HEK293 (cell line): ENCODE data around the gene ALG12.
A peak's percentile ranks its signal among the peaks of the same experiment; 100 is the strongest.
"Not testable (repeated sequence)": the region's sequence is repeated elsewhere in the genome, so short reads cannot be mapped to it uniquely, and the experiment has no call there.

Experiments
- CTCF ChIA-PET: fragments of 350-600 bp; formaldehyde crosslinking; extraction: SDS; loops from one replicate; lab custom pipeline; 2021; ENCODE audit warnings: antibody characterized with exemption; lab: Yijun Ruan, JAX
- POLR2A ChIA-PET: fragments of 300-600 bp; formaldehyde crosslinking; extraction: SDS; loops from one replicate; lab custom pipeline; 2020; ENCODE audit warnings: antibody characterized with exemption, inconsistent platforms; lab: Yijun Ruan, JAX
- H3K27ac ChIP-seq: fragments of 200-500 bp; sonication (Bioruptor generic); 2 replicates; pipeline ENCODE4 v1.5.1; 2014; ENCODE audit warnings: low read depth, low read length, control low read depth, inconsistent platforms; ENCODE audit errors: extremely low read depth
- H3K36me3 ChIP-seq, 2 experiments: fragments of 200-500 bp in 1 of 2; sonication (Bioruptor generic) in 1 of 2; 1 replicate in 1 of 2; 2 replicates in 1 of 2; pipeline ENCODE4 v1.5.1; 2014 to 2017; ENCODE audit warnings: inconsistent platforms in 2 of 2, low read length in 2 of 2; ENCODE audit not compliant: control insufficient read depth in 2 of 2, insufficient read depth in 1 of 2
- H3K4me1 ChIP-seq: fragments of 200-500 bp; sonication (Bioruptor generic); 2 replicates; pipeline ENCODE4 v1.5.1; 2014; ENCODE audit warnings: mild to moderate bottlenecking, low read length, inconsistent platforms; ENCODE audit not compliant: control insufficient read depth, insufficient read depth
- H3K4me3 ChIP-seq: 2 replicates; pipeline ENCODE4 v1.5.1; 2011; ENCODE audit warnings: low read depth, mild to moderate bottlenecking, control low read depth, low read length, moderate library complexity
- H3K9me3 ChIP-seq: fragments of 200-500 bp; sonication (Bioruptor generic); 2 replicates; pipeline ENCODE4 v1.5.1; 2014; ENCODE audit warnings: low read depth, low read length, inconsistent platforms; ENCODE audit not compliant: control insufficient read depth, insufficient read depth
- ZBTB8A ChIP-seq: fragments of 450-650 bp; formaldehyde crosslinking; IDR thresholded peaks from 2 replicates; pipeline ENCODE4 v1.5.1; 2016; ENCODE audit warnings: missing biosample characterization, missing genetic modification characterization
- ZNF133 ChIP-seq: fragments of 450-650 bp; formaldehyde crosslinking; IDR thresholded peaks from 2 replicates; pipeline ENCODE4 v1.5.1; 2016; ENCODE audit warnings: missing biosample characterization, missing genetic modification characterization
- ZNF571 ChIP-seq: fragments of 450-650 bp; formaldehyde crosslinking; IDR thresholded peaks from 2 replicates; pipeline ENCODE4 v1.5.0; 2017; ENCODE audit warnings: missing biosample characterization, missing genetic modification characterization
- TF ChIP-seq, protein P1 (sequence below): fragments of 450-650 bp; formaldehyde crosslinking; IDR thresholded peaks from 2 replicates; pipeline ENCODE4 v1.5.1; 2017; ENCODE audit warnings: missing biosample characterization, missing genetic modification characterization

Gene ALG12

DNA sequence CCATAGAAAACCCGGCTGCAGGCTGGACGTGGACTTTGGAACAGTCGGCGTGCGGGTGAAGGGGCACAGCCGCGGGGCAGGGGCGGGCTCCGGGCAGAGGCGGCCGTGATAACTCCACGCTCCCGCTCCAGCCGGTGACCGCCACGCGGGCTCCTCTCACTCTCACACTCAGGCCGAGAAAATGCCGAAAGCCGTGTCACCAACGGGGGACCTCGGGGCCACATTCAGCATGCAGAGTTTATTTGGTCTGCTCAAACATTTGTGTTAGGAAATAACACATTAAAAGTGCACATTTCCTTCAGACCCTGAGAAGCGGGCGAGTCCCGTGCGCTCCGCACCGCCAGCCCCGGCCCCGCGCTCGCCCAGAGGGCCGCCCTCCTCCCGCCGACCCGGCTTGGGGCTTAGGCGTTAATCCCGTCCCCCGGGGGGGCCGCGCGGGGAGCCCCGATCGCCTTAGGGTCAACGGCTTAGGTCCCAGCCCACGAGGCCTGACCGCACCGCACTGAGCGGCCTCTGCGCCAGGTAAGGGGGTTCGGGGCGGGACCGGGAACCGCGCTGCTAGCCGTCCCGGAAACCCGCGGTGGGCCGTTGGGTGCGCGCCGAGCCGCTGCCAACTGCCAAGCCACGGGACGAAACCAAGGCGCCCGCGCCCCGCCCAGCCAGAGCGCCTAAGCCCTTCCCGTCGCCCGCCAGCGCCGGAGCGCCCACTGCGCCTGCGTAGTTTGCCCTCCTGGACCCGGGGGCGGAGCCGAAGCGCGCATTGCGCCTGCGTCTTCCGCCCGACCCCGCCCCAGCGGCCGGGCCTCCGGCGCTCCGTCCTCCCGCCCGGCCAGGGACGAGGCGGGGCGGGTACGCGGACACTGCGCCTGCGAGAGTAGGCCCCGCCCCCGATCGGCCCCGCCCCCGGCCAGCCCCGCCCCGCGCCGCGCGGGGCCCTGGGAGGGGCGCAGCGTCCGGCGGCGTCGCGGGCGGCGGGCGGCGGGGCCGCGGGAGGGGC is 65.0 kb downstream of the ALG12 start, which contains the start of gene ZBED4 (continued):
- TF ChIP-seq ZNF571 = no peak

DNA sequence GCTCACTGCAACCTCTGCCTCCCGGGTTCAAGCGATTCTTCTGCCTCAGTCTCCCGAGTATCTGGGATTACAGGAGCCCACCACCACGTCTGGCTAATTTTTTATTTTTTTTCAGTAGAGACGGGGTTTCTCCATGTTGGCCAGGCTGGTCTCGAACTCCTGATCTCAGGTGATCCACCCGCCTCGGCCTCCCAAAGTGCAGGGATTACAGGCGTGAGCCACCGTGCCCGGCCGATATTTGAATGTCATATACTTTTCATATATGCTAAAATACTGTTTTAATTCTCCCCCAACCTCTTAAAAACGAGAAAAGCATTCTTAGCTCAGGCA is 65.7 kb downstream of the ALG12 start:
- not testable (repeated sequence) for H3K36me3 ChIP-seq, H3K9me3 ChIP-seq, H3K4me1 ChIP-seq
- ChIA-PET POLR2A (interaction anchor here (0.8 kb wide), 1 partner anchor 27 kb away, joined by 3 read pairs; no protein-coding TSS in a partner anchor), CTCF (interaction anchor here (0.6 kb wide), 1 partner anchor 20 kb away, joined by 6 read pairs; no protein-coding TSS in a partner anchor)
- Histone ChIP-seq H3K27ac (peak overlapping the region; percentile 90; the same call in 1 of the 2 replicates), H3K4me3 (peak overlapping the region; percentile 82)
- TF ChIP-seq, protein P1, sequence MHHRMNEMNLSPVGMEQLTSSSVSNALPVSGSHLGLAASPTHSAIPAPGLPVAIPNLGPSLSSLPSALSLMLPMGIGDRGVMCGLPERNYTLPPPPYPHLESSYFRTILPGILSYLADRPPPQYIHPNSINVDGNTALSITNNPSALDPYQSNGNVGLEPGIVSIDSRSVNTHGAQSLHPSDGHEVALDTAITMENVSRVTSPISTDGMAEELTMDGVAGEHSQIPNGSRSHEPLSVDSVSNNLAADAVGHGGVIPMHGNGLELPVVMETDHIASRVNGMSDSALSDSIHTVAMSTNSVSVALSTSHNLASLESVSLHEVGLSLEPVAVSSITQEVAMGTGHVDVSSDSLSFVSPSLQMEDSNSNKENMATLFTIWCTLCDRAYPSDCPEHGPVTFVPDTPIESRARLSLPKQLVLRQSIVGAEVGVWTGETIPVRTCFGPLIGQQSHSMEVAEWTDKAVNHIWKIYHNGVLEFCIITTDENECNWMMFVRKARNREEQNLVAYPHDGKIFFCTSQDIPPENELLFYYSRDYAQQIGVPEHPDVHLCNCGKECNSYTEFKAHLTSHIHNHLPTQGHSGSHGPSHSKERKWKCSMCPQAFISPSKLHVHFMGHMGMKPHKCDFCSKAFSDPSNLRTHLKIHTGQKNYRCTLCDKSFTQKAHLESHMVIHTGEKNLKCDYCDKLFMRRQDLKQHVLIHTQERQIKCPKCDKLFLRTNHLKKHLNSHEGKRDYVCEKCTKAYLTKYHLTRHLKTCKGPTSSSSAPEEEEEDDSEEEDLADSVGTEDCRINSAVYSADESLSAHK = peak; percentile 60; the same call in 1 of the 2 replicates

DNA sequence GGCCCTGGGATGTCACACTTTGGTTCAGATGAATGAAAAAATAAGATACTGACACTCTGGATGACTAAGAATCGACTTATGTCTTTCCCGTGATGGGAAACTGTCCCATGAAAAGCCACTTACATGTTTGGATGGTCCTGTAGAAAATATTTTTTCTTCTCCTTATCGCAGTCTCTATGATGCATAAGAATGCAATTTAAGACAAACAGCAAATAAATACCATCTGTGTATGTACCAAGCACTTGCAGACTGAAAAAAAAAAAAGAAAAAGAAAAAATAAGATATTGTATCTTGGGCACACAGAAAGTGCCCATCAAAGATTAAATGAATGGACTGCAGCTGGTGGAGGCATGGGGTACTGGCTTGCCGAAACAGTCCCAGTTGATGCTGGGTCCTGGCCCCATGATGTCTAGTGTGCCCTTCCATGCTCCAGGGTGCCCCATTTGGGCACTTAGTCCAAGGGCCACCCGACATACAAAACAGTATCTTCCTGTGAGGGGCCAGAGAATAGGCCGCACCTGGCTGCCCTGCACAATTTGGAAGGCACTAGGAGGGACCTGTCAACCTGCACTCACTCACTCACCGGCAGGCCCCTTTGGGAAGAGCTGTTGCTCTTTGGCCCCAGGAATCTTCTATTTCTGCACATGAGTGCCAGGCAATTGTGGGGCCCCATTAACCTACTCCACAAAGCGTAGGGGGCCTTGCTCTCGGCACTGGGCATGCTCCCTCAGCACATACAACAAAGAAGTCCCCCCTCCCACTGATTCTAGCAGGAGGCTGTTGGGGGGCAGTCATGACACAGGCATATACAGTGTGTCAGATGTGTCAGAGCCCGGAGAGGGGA is 67.1 kb downstream of the ALG12 start:
- H3K4me3 ChIP-seq = no peak overlapping the region
- CTCF ChIA-PET = interaction anchor here (0.6 kb wide), 1 partner anchor 214 kb away, joined by 4 read pairs; no protein-coding TSS in a partner anchor
- TF ChIP-seq ZNF133 = no peak
- peak; percentile 70 for TF ChIP-seq ZBTB8A (tag by site-specific recombination)
- POLR2A ChIA-PET = interaction anchor here (0.7 kb wide), 2 partner anchors 12 to 108 kb away, joined by 3 to 4 read pairs; no protein-coding TSS in a partner anchor
- no peaks in the 10 kb centered on the region for H3K9me3 ChIP-seq
- peaks cover 0 to 3% of the 10 kb centered on the region in 2 experiments; a peak in 1 of 3 replicates for H3K36me3 ChIP-seq
- H3K27ac ChIP-seq = no peak overlapping the region
- peaks cover 8% of the 10 kb centered on the region for H3K4me1 ChIP-seq
